RWPE2 (cell line): Measurements from ENCODE around the gene LRRC45.

ENCODE experiments used
- ATAC-seq: fragments of 200-7000 bp; cut with Tn5 transposase; 3 replicates; pipeline ENCODE4 v1.9.1; 2021; ENCODE audit warnings: low read depth
- DNase-seq: peaks from one replicate; pipeline ENCODE4 v3.0.0-alpha.2; 2020; ENCODE audit warnings: low spot score
- H3K27ac ChIP-seq: fragments of 450-650 bp; 2 replicates; pipeline ENCODE4 v1.5.1; 2017; ENCODE audit warnings: mild to moderate bottlenecking; ENCODE audit not compliant: poor library complexity, severe bottlenecking
- H3K27me3 ChIP-seq: fragments of 250-450 bp; sonication (Bioruptor Pico); 2 replicates; pipeline ENCODE4 v1.5.1; 2021; ENCODE audit warnings: mild to moderate bottlenecking, moderate library complexity; ENCODE audit not compliant: insufficient read depth, poor library complexity, severe bottlenecking
- H3K36me3 ChIP-seq: fragments of 250-450 bp; sonication (Bioruptor Pico); 2 replicates; pipeline ENCODE4 v1.5.1; 2020; ENCODE audit warnings: low read depth, mild to moderate bottlenecking, moderate library complexity
- H3K4me1 ChIP-seq: fragments of 250-450 bp; sonication (Bioruptor Pico); 2 replicates; pipeline ENCODE4 v1.5.1; 2021; ENCODE audit warnings: mild to moderate bottlenecking, moderate library complexity; ENCODE audit not compliant: insufficient read depth, poor library complexity, severe bottlenecking
- H3K4me3 ChIP-seq: fragments of 250-450 bp; sonication (Bioruptor Pico); 2 replicates; pipeline ENCODE4 v1.5.1; 2021; ENCODE audit warnings: mild to moderate bottlenecking, moderate library complexity; ENCODE audit not compliant: severe bottlenecking
- H3K9me3 ChIP-seq: fragments of 250-450 bp; sonication (Bioruptor Pico); 2 replicates; pipeline ENCODE4 v1.5.1; 2021; ENCODE audit warnings: mild to moderate bottlenecking, moderate library complexity; ENCODE audit not compliant: severe bottlenecking
- CTCF ChIP-seq: fragments of 450-650 bp; IDR thresholded peaks from one replicate; pipeline ENCODE4 v1.5.1; 2017; ENCODE audit warnings: mild to moderate bottlenecking, moderate library complexity; ENCODE audit not compliant: poor library complexity, severe bottlenecking

Gene LRRC45

DNA sequence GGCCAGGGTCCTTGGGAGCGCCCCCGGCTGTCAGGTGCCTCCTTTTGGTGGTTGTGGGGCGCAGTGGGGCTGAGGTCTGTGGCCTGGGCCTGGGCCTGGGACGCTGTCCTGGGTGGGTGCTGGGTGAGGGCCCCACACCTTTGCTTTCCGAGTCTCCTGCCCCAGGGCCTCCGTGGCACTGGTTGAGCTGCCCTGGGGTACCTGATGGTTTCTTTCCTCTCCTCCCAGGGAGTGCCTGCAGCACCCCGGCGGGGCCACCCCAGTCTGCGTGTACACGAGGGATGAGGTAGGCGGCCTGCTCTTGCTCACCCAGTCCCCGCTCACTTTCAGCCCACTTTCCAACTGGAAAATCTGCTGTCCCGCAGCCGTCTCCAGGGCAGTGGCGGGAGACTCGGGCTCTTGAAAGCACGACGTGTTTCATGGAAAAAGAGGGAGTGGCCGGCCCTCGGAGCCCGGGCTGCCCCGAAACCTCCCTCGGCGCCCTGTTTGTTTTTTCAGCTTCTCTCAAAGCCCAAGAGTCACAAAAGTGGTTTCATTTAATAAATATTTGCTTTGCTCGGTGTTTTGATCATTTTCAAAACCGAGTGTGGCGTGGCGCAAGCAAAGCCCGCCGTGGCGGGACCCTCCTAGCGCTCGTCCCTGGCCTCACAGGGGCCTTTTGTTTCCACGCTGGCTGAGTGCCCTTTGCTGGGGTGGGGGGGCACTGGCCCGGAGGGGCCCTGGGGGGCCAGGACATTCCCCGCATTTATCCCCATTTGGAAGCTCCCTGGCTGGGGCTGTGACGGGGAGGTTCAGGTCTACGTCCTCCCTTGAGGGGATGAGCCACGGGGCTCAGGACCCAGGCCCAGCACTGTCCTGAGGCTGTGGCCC, 28.3 kb upstream of the LRRC45 start:
- TF ChIP-seq CTCF, result no peak
- DNase-seq (no peak), ATAC-seq (no peak)
- Histone ChIP-seq H3K4me1 (peaks cover 4% of the 10 kb centered on the region), H3K4me3 (no peak overlapping the region), H3K9me3 (no peaks in the 10 kb centered on the region), H3K27ac (no peak overlapping the region), H3K27me3 (no peaks in the 10 kb centered on the region), H3K36me3 (peaks cover 7% of the 10 kb centered on the region; the same call in 1 of the 2 replicates)

GRCh38 chr17:81995463-81996231, 27.5 kb upstream of the LRRC45 start:
- Histone ChIP-seq H3K4me1 (peaks cover 4% of the 10 kb centered on the region), H3K4me3 (no peak overlapping the region), H3K36me3 (peaks cover 7% of the 10 kb centered on the region; the same call in 1 of the 2 replicates), H3K27me3 (no peaks in the 10 kb centered on the region), H3K9me3 (no peaks in the 10 kb centered on the region), H3K27ac (no peak overlapping the region)
- ATAC-seq (no peak), DNase-seq (no peak)
- no peak for TF ChIP-seq CTCF

DNA sequence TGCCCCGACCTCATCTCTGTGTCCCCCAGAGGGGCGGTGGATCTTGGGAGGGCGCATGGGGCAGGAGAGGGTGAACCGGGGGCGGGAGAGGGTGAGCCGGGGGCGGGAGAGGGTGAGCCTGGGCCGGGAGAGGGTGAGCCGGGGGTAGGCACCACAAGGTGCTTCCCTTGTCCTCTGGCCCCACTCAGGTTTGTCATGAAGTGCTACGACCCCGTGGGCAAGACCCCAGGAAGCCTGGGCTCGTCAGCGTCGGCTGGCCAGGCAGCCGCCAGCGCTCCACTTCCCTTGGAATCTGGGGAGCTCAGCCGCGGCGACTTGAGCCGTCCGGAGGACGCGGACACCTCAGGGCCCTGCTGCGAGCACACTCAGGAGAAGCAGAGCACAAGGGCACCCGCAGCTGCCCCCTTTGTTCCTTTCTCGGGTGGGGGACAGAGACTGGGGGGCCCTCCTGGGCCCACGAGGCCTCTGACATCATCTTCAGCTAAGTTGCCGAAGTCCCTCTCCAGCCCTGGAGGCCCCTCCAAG, 26.8 kb upstream of the LRRC45 start:
- DNase-seq (no peak), ATAC-seq (no peak)
- Histone ChIP-seq H3K36me3 (peaks cover 7% of the 10 kb centered on the region; the same call in 1 of the 2 replicates), H3K9me3 (no peaks in the 10 kb centered on the region), H3K4me1 (peaks cover 4% of the 10 kb centered on the region), H3K4me3 (no peak overlapping the region), H3K27me3 (no peaks in the 10 kb centered on the region), H3K27ac (no peak overlapping the region)
- no peak for TF ChIP-seq CTCF

GRCh38 chr17:81996757-81997441, 26.2 kb upstream of the LRRC45 start:
- no peak for ATAC-seq
- no peak for TF ChIP-seq CTCF
- DNase-seq, result no peak
- Histone ChIP-seq H3K4me1 (peaks cover 4% of the 10 kb centered on the region), H3K27ac (no peak overlapping the region), H3K4me3 (no peak overlapping the region), H3K27me3 (no peaks in the 10 kb centered on the region), H3K9me3 (no peaks in the 10 kb centered on the region), H3K36me3 (peaks cover 7% of the 10 kb centered on the region; the same call in 1 of the 2 replicates)
